ENCODE data around the gene NHERF1. TPM values are rescaled to one million over a fixed set of nuclear protein-coding genes. Genes with fewer than 3 reads are reported as not detected.

NHERF1 gene
- total and polyA plus RNA-seq, 9 of the 15 experiments (the other 6 are each of a cell fraction or from before 2014, with no cell fraction given): 11.4 to 79.9 (median 36.9) TPM

DNA sequence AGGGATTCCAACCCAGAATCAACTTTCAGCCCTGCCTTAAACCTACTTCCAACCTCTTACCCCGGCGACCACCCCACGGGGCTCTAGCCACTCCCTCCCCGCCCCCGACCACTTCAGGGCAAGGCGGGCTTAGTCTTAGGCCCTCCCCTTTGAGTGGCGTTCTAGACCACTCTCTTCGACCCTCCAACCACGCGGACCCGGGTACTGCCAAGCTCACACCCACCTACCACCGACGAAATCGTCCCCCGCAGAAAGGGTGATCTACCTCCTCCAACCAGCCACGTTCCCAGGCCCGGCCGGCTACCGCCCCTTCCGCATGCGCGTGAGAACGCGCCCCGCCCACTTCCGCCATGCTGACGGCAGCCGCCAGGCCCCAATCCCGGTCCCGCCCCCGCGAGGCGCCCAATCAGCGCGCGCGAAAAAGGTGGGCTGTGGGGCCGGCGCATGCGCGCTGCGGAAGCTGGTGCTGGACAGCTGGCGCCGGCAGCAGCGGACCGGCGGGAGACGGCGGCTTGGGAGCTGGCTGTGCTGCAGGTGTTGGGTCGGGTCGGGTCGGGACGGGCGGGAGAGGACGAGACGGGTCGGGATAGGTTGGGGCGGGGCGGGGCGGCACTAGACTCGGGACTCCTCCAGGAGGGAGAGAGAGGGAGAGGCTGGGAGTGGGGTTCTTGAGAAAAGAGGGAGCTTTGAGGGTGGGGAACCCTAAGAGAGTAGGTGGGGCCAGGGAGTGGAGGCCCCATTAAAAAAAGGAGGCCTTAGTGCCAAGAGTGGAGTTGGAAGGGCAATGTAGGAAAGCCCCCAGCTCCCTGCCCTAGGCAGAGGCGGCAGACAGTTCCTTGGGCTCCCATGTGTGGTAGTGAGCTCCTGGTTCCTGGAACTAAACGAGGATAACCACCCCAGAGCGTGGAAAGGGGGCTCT, 27.9 kb downstream of the NHERF1 start, which contains the start of gene NAT9 (continued):
- TF ChIP-seq, protein P1, sequence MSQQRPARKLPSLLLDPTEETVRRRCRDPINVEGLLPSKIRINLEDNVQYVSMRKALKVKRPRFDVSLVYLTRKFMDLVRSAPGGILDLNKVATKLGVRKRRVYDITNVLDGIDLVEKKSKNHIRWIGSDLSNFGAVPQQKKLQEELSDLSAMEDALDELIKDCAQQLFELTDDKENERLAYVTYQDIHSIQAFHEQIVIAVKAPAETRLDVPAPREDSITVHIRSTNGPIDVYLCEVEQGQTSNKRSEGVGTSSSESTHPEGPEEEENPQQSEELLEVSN (IDR thresholded peaks at IDR 0.05; ENCODE audit: borderline replicate concordance in 1 of 2, extremely low read depth in 1 of 2, insufficient read depth in 1 of 2, insufficient read length in 1 of 2, low read depth in 1 of 2, low read length in 1 of 2, poor library complexity in 1 of 2, severe bottlenecking in 1 of 2): peak; percentile 74 to 92
- TF ChIP-seq, protein P2, sequence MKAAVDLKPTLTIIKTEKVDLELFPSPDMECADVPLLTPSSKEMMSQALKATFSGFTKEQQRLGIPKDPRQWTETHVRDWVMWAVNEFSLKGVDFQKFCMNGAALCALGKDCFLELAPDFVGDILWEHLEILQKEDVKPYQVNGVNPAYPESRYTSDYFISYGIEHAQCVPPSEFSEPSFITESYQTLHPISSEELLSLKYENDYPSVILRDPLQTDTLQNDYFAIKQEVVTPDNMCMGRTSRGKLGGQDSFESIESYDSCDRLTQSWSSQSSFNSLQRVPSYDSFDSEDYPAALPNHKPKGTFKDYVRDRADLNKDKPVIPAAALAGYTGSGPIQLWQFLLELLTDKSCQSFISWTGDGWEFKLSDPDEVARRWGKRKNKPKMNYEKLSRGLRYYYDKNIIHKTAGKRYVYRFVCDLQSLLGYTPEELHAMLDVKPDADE (conservative IDR thresholded peaks at IDR 0.05; ENCODE audit: control insufficient read depth, low read depth, low read length): peak; percentile 77
- TF ChIP-seq SAFB2 (IDR thresholded peaks at IDR 0.05; ENCODE audit: borderline replicate concordance, low read depth, low read length, severe bottlenecking) (no peak), ZNF143 (CRISPR knock-in tag; IDR thresholded peaks at IDR 0.05) (no peak), EGR1 (conservative IDR thresholded peaks at IDR 0.05) (peak; percentile 93), ETV5 (CRISPR knock-in tag; IDR thresholded peaks at IDR 0.05; ENCODE audit: low read depth) (0 out of 2 replicates have a peak, but pooled peaks have one; percentile 12), ZNF324 (CRISPR knock-in tag; IDR thresholded peaks at IDR 0.05) (no peak), ZBTB8A (IDR thresholded peaks at IDR 0.05; ENCODE audit: partially characterized antibody) (no peak), MCM5 (IDR thresholded peaks at IDR 0.05; ENCODE audit: low read depth) (no peak), TAF7 (tag; IDR thresholded peaks at IDR 0.05) (peak; percentile 39; the same call in 1 of the 2 replicates), CEBPG (CRISPR knock-in tag; IDR thresholded peaks at IDR 0.05) (no peak), CEBPG (tag; conservative IDR thresholded peaks at IDR 0.05 in 1 of 2, IDR thresholded peaks at IDR 0.05 in 1 of 2) (no peak), NR2C1 (IDR thresholded peaks at IDR 0.05) (no peak), NR2C1 (tag; IDR thresholded peaks at IDR 0.05) (no peak)
- TF ChIP-seq, protein P3, sequence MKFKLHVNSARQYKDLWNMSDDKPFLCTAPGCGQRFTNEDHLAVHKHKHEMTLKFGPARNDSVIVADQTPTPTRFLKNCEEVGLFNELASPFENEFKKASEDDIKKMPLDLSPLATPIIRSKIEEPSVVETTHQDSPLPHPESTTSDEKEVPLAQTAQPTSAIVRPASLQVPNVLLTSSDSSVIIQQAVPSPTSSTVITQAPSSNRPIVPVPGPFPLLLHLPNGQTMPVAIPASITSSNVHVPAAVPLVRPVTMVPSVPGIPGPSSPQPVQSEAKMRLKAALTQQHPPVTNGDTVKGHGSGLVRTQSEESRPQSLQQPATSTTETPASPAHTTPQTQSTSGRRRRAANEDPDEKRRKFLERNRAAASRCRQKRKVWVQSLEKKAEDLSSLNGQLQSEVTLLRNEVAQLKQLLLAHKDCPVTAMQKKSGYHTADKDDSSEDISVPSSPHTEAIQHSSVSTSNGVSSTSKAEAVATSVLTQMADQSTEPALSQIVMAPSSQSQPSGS (CRISPR knock-in tag; IDR thresholded peaks at IDR 0.05): no peak
- TF ChIP-seq, protein P4, sequence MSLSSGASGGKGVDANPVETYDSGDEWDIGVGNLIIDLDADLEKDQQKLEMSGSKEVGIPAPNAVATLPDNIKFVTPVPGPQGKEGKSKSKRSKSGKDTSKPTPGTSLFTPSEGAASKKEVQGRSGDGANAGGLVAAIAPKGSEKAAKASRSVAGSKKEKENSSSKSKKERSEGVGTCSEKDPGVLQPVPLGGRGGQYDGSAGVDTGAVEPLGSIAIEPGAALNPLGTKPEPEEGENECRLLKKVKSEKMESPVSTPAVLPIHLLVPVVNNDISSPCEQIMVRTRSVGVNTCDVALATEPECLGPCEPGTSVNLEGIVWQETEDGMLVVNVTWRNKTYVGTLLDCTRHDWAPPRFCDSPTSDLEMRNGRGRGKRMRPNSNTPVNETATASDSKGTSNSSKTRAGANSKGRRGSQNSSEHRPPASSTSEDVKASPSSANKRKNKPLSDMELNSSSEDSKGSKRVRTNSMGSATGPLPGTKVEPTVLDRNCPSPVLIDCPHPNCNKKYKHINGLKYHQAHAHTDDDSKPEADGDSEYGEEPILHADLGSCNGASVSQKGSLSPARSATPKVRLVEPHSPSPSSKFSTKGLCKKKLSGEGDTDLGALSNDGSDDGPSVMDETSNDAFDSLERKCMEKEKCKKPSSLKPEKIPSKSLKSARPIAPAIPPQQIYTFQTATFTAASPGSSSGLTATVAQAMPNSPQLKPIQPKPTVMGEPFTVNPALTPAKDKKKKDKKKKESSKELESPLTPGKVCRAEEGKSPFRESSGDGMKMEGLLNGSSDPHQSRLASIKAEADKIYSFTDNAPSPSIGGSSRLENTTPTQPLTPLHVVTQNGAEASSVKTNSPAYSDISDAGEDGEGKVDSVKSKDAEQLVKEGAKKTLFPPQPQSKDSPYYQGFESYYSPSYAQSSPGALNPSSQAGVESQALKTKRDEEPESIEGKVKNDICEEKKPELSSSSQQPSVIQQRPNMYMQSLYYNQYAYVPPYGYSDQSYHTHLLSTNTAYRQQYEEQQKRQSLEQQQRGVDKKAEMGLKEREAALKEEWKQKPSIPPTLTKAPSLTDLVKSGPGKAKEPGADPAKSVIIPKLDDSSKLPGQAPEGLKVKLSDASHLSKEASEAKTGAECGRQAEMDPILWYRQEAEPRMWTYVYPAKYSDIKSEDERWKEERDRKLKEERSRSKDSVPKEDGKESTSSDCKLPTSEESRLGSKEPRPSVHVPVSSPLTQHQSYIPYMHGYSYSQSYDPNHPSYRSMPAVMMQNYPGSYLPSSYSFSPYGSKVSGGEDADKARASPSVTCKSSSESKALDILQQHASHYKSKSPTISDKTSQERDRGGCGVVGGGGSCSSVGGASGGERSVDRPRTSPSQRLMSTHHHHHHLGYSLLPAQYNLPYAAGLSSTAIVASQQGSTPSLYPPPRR (CRISPR knock-in tag; IDR thresholded peaks at IDR 0.05; ENCODE audit: borderline replicate concordance): no peak
